HEK293T (cell line): Measurements from ENCODE around the gene SYNE4.

ENCODE experiments used
- FOXA1 ChIP-seq: fragments of 450-650 bp; IDR thresholded peaks from 2 replicates; pipeline ENCODE4 v1.6.1; 2016; ENCODE audit warnings: mild to moderate bottlenecking
- FOXK2 ChIP-seq: fragments of 450-650 bp; IDR thresholded peaks from 2 replicates; pipeline ENCODE4 v1.6.1; 2016; ENCODE audit warnings: mild to moderate bottlenecking
- FOXM1 ChIP-seq: fragments of 450-650 bp; IDR thresholded peaks from 2 replicates; pipeline ENCODE4 v1.6.1; 2017; ENCODE audit warnings: mild to moderate bottlenecking, borderline replicate concordance
- HDGF ChIP-seq: fragments of 450-650 bp; IDR thresholded peaks from 2 replicates; pipeline ENCODE4 v1.6.1; 2017; ENCODE audit warnings: antibody characterized with exemption, borderline replicate concordance
- SP1 ChIP-seq: fragments of 450-650 bp; IDR thresholded peaks from 2 replicates; pipeline ENCODE4 v1.6.1; 2017

DNA sequence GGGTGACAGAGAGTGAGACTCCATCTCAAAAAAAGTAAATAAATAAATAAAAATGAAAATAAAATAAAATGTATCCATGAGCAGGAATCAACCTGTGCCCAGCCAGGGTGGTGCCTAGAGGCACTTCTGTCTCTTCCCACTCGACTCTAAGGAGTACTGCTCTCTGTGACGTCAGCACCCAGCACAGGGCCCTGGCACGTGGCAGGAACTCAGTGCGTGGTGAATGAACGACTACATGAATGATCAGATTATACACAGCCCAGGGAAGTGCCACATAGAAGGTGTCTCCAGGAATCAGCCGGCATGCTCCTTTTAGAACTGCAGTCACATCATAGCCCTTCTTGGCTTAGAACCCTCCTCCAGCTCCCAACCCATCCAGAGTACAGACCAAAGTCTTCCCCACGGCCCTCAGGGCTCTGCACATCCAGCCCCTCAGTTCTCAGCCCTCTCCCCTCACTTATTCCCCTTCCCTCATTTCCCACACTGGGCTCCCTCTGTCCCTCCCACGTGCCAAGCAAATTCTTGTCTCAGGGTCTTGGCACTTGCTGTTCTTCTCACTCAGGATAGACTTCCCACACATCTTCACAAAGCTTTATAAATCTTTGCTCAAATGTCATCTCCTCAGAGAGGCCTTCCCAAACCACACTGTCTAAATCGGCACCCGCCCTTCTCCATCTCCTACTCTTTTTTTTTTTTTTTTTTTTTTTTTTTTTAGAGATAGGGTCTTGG, 19.9 kb upstream of the SYNE4 start:
- TF ChIP-seq FOXA1 (no peak), SP1 (no peak), FOXM1 (no peak), HDGF (no peak), FOXK2 (no peak)
